Fibroblast of mammary gland (primary cell): Measurements from ENCODE around the gene PBX4.

Source experiments
- DNase-seq: peaks from one replicate; pipeline ENCODE4 v3.0.0-alpha.2; 2010; ENCODE audit warnings: low read depth
- H3K4me3 ChIP-seq: 2 replicates; pipeline ENCODE4 v1.5.1; 2011; ENCODE audit warnings: low read depth, mild to moderate bottlenecking, low read length, moderate library complexity; ENCODE audit not compliant: control insufficient read depth
- CTCF ChIP-seq: conservative IDR thresholded peaks from 2 replicates; pipeline ENCODE4 v1.5.1; 2011; ENCODE audit warnings: low read depth, low read length, inconsistent platforms; ENCODE audit not compliant: control insufficient read depth, insufficient read depth

The PBX4 gene

GRCh38 chr19:19554074-19555023 is 64.1 kb downstream of the PBX4 start:
- H3K4me3 ChIP-seq: no peak overlapping the region
- TF ChIP-seq CTCF: peak; percentile 70
- peak; percentile 48 for DNase-seq

- H3K4me3 ChIP-seq: no peak overlapping the region
- no peak for DNase-seq
- no peak for TF ChIP-seq CTCF
Measured at GRCh38 chr19:19553670-19554069, 64.8 kb downstream of the PBX4 start.

GRCh38 chr19:19552798-19553197 is 65.7 kb downstream of the PBX4 start:
- peak; percentile 57 for TF ChIP-seq CTCF
- DNase-seq: no peak
- H3K4me3 ChIP-seq: no peak overlapping the region

GRCh38 chr19:19551853-19552192 is 66.7 kb downstream of the PBX4 start:
- TF ChIP-seq CTCF: no peak

GRCh38 chr19:19550972-19551852 is 67.3 kb downstream of the PBX4 start:
- no peak overlapping the region for H3K4me3 ChIP-seq
- no peak for DNase-seq
- no peak for TF ChIP-seq CTCF

More at GRCh38 chr19:19551853-19552192, 66.7 kb downstream of the PBX4 start:
- H3K4me3 ChIP-seq: no peak overlapping the region
- DNase-seq: no peak

GRCh38 chr19:19550485-19550929 is 68.0 kb downstream of the PBX4 start:
- no peak for DNase-seq
- H3K4me3 ChIP-seq: no peak overlapping the region
- TF ChIP-seq CTCF: no peak
